ENCODE measurements around the gene UBXN11.

DNA sequence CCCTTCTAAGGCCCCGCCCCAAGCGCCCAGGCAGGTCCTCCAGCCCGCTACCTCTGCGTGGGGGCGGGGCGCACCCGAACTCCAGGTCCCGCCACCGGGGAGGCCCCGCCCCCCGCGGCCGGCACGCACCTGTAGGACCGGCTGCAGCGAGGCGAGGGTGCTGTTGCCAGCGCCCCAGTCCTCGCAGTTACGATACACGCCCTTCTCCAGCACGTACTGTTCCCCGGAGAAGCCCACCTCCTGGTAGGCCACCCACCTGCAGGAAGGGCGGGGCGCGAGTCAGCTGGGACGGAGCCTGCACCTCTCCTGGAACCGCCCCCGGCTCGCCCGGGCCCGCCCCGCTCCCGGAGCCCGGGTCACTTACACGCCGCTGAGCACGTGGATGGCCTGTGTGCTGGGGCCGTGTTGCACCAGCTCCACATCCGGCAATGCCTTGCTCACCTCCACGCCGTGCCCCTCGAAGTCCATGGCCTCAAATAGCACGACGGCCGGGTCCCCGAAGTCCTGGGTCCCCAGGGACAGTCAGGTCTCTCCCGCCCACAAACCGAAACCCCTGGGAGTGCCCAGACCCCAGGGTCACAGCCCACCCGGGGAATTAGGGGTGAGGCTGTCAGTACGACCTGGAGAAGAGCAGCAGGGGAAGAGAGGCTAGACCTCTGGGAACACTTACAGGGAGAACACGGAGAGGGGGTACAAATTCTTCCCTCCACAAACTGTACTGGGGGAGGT, 30.2 kb upstream of the UBXN11 start:
- TF ChIP-seq, protein P1, sequence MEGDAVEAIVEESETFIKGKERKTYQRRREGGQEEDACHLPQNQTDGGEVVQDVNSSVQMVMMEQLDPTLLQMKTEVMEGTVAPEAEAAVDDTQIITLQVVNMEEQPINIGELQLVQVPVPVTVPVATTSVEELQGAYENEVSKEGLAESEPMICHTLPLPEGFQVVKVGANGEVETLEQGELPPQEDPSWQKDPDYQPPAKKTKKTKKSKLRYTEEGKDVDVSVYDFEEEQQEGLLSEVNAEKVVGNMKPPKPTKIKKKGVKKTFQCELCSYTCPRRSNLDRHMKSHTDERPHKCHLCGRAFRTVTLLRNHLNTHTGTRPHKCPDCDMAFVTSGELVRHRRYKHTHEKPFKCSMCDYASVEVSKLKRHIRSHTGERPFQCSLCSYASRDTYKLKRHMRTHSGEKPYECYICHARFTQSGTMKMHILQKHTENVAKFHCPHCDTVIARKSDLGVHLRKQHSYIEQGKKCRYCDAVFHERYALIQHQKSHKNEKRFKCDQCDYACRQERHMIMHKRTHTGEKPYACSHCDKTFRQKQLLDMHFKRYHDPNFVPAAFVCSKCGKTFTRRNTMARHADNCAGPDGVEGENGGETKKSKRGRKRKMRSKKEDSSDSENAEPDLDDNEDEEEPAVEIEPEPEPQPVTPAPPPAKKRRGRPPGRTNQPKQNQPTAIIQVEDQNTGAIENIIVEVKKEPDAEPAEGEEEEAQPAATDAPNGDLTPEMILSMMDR (IDR thresholded peaks at IDR 0.05) = no peak
- TF ChIP-seq POLR2AphosphoS5 (IDR thresholded peaks at IDR 0.05) (peak in 1 of 3 donors; percentile 29), POLR2A (IDR thresholded peaks at IDR 0.05) (no peak), EP300 (IDR thresholded peaks at IDR 0.05; ENCODE audit: low read depth) (peak; percentile 18)
